K562 (cell line): ENCODE results near the gene PHF5A. TPM values are rescaled to one million over a fixed set of nuclear protein-coding genes. Genes with fewer than 3 reads are reported as not detected.

Experiments used
- CTBP1 ChIP-seq: fragments of 450-650 bp; IDR thresholded peaks from 2 replicates; pipeline ENCODE4 v1.6.1; 2016; ENCODE audit warnings: borderline replicate concordance
- ELF2 ChIP-seq: fragments of 250-450 bp; sonication (Bioruptor Pico); IDR thresholded peaks from 2 replicates; pipeline ENCODE4 v1.5.0; 2021; ENCODE audit warnings: mild to moderate bottlenecking
- GABPB2 ChIP-seq: fragments of 250-450 bp; sonication (Bioruptor Pico); conservative IDR thresholded peaks from 2 replicates; pipeline ENCODE4 v1.5.1; 2021; ENCODE audit warnings: mild to moderate bottlenecking
- HMG20B ChIP-seq: fragments of 250-450 bp; sonication (Bioruptor Pico); IDR thresholded peaks from 2 replicates; pipeline ENCODE4 v1.5.0; 2021; ENCODE audit warnings: mild to moderate bottlenecking
- KAT2B ChIP-seq: IDR thresholded peaks from one replicate; pipeline ENCODE4 v1.6.1; 2012; ENCODE audit warnings: low read depth, mild to moderate bottlenecking, control low read depth, inconsistent platforms, low read length, moderate library complexity
- MIER1 ChIP-seq: fragments of 450-650 bp; IDR thresholded peaks from 2 replicates; pipeline ENCODE4 v1.6.1; 2016; ENCODE audit warnings: antibody characterized with exemption, mild to moderate bottlenecking, low read depth
- NCOA2 ChIP-seq, 2 experiments: fragments of 450-650 bp; IDR thresholded peaks; 2 replicates each; pipeline ENCODE4 v1.6.1; 2018; ENCODE audit warnings: mild to moderate bottlenecking in 2 of 2, moderate library complexity in 1 of 2; ENCODE audit not compliant: partially characterized antibody in 2 of 2
- NFRKB ChIP-seq: fragments of 450-650 bp; IDR thresholded peaks from 2 replicates; pipeline ENCODE4 v1.6.1; 2016; ENCODE audit warnings: low read depth
- POLR3A ChIP-seq: IDR thresholded peaks from 2 replicates; pipeline ENCODE4 v1.6.1; 2011; ENCODE audit warnings: borderline replicate concordance, mild to moderate bottlenecking, moderate library complexity; ENCODE audit not compliant: insufficient read length, insufficient read depth; ENCODE audit errors: extremely low read depth
- PTRF ChIP-seq: fragments of 450-650 bp; IDR thresholded peaks from 2 replicates; pipeline ENCODE4 v1.6.1; 2016; ENCODE audit warnings: mild to moderate bottlenecking, missing genetic modification characterization, missing compliant biosample characterization
- PURB ChIP-seq: sonication (generic); formaldehyde crosslinking; IDR thresholded peaks from 2 replicates; pipeline ENCODE4 v1.9.0; 2021; ENCODE audit warnings: low read depth, mild to moderate bottlenecking, missing genetic modification reagents
- RBBP5 ChIP-seq: fragments of 200-600 bp; sonication (generic); IDR thresholded peaks from 2 replicates; pipeline ENCODE4 v1.6.1; 2012; ENCODE audit warnings: borderline replicate concordance, mild to moderate bottlenecking, low read length, control low read depth, inconsistent platforms; ENCODE audit not compliant: insufficient read depth, poor library complexity, severe bottlenecking
- RBFOX2 ChIP-seq: fragments of 200-400 bp; formaldehyde crosslinking; IDR thresholded peaks from 2 replicates; pipeline ENCODE4 v1.6.1; 2017; ENCODE audit warnings: low read depth, mild to moderate bottlenecking, low read length, moderate library complexity
- ZBTB8A ChIP-seq: fragments of 450-650 bp; IDR thresholded peaks from 2 replicates; pipeline ENCODE4 v1.6.1; 2018; ENCODE audit warnings: mild to moderate bottlenecking, moderate library complexity; ENCODE audit not compliant: partially characterized antibody
- ZEB2 ChIP-seq: fragments of 450-650 bp; IDR thresholded peaks from 2 replicates; pipeline ENCODE4 v1.6.1; 2016
- ZNF253 ChIP-seq: fragments of 250-450 bp; sonication (Bioruptor Pico); conservative IDR thresholded peaks from 2 replicates; pipeline ENCODE4 v1.6.1; 2021; ENCODE audit warnings: mild to moderate bottlenecking
- ZNF644 ChIP-seq: fragments of 200-800 bp; sonication (Bioruptor generic); IDR thresholded peaks from 2 replicates; pipeline ENCODE4 v1.6.1; 2016; ENCODE audit warnings: low read depth, missing genetic modification characterization, missing compliant biosample characterization
- ZNF695 ChIP-seq: fragments of 450-650 bp; formaldehyde crosslinking; IDR thresholded peaks from 2 replicates; pipeline ENCODE4 v1.4.0; 2020; ENCODE audit warnings: mild to moderate bottlenecking, moderate library complexity
- polyA plus RNA-seq, 8 experiments: library from polyadenylated mRNA; depleted of rRNA in 4 of 8; stranded (reverse) in 5 of 8; unstranded in 3 of 8; fragments of >200 nt; fragmentation: Nextera tagmentation in 2 of 8; fragmentation: Illumina TruSeq in 1 of 8; extraction: Ambion mirVana in 2 of 8; extraction: Trizol in 1 of 8; gene quantifications; 2 replicates each; pipeline versions ENCODE4 v1.2.1 to v1.2.3, GENCODE V29; 2011 to 2014; ENCODE audit warnings: inconsistent platforms in 1 of 8, missing spikeins in 1 of 8
- total RNA-seq, 7 experiments: library from RNA; depleted of rRNA in 6 of 7; stranded (reverse); fragments of >200 nt in 6 of 7; fragmentation: Illumina TruSeq in 2 of 7; extraction: Trizol in 2 of 7; gene quantifications; 2 replicates each; pipeline versions ENCODE4 v1.2.1 to v1.2.3, GENCODE V29; 2011 to 2021; ENCODE audit warnings: low replicate concordance in 1 of 7
- TF ChIP-seq, protein P1 (sequence below): conservative IDR thresholded peaks from 2 replicates; pipeline ENCODE4 v1.6.1; 2011; ENCODE audit warnings: low read depth, mild to moderate bottlenecking, low read length; ENCODE audit not compliant: control insufficient read depth
- TF ChIP-seq, protein P2 (sequence below), 2 experiments: IDR thresholded peaks in 1 of 2; conservative IDR thresholded peaks in 1 of 2; 2 replicates each; pipeline ENCODE4 v1.6.1; 2016; ENCODE audit warnings: low read depth in 2 of 2, mild to moderate bottlenecking in 1 of 2, missing compliant biosample characterization in 1 of 2, missing genetic modification characterization in 1 of 2, moderate library complexity in 1 of 2
- TF ChIP-seq, protein P3 (sequence below): fragments of 450-650 bp; IDR thresholded peaks from 2 replicates; pipeline ENCODE4 v1.6.1; 2016
- TF ChIP-seq, protein P4 (sequence below): fragments of 250-450 bp; sonication (Bioruptor Pico); IDR thresholded peaks from 2 replicates; pipeline ENCODE4 v1.5.0; 2021

PHF5A gene
- total and polyA plus RNA-seq, 9 of the 15 experiments (the other 6 are each of a cell fraction or from before 2014, with no cell fraction given) = 14.2 to 144 (median 101) TPM

DNA sequence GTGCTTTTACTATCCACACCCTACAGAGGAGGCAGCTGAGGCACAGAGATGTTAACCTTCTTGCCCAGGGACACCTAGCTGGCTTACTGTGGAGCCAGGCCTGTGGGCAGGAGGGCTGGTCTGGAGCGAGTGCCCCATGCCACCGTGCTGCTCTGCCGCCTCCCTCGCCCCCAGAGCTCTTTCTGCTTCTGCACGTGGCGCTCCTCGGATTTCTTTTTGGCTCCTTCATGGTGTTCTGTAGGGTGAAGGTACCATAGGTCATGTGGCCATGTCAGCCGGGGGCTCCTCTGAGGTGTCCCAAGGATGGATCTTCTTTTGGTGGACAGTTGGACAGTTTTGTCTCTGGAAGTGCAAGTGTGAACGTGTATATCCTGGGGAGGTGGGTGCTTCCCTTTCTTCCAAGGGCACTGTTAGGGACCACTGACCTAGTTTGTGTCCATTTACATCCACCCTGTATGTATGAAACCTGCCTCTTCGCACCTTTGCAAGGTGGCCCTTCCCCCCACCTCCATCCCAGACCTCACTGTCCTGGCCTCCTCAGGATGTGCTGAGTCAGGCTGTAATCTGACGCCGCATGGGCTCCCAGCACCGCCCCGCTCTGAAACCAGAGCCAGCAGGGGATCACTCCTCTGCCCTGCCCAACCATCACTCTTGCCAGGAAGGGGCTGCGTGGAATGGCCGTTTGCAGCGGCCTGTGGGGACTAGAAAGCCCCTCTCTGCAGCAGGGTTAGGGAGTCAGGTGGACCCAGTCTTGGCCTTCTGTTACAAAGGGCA is 44.1 kb upstream of the PHF5A start (continued):
- TF ChIP-seq ZBTB8A (no peak), ZNF253 (CRISPR knock-in tag) (no peak), RBFOX2 (0 out of 2 replicates have a peak, but pooled peaks have one; percentile 33), RBBP5 (no peak), ZNF695 (no peak), CTBP1 (peak; percentile 90), KAT2B (no peak), ZNF644 (no peak), ELF2 (no peak), PTRF (tag) (no peak), ZEB2 (peak; percentile 62; the same call in 1 of the 2 replicates), HMG20B (CRISPR knock-in tag) (no peak), MIER1 (no peak), POLR3A (no peak), GABPB2 (CRISPR knock-in tag) (no peak), NFRKB (no peak), NCOA2 (IDR thresholded peaks at IDR 0.05; ENCODE audit: partially characterized antibody in 2 of 2) (no peak), PURB (CRISPR knock-in tag) (no peak)
- TF ChIP-seq, protein P1, sequence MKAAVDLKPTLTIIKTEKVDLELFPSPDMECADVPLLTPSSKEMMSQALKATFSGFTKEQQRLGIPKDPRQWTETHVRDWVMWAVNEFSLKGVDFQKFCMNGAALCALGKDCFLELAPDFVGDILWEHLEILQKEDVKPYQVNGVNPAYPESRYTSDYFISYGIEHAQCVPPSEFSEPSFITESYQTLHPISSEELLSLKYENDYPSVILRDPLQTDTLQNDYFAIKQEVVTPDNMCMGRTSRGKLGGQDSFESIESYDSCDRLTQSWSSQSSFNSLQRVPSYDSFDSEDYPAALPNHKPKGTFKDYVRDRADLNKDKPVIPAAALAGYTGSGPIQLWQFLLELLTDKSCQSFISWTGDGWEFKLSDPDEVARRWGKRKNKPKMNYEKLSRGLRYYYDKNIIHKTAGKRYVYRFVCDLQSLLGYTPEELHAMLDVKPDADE = no peak
- TF ChIP-seq, protein P2, sequence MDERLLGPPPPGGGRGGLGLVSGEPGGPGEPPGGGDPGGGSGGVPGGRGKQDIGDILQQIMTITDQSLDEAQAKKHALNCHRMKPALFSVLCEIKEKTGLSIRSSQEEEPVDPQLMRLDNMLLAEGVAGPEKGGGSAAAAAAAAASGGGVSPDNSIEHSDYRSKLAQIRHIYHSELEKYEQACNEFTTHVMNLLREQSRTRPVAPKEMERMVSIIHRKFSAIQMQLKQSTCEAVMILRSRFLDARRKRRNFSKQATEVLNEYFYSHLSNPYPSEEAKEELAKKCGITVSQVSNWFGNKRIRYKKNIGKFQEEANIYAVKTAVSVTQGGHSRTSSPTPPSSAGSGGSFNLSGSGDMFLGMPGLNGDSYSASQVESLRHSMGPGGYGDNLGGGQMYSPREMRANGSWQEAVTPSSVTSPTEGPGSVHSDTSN (CRISPR knock-in tag; IDR thresholded peaks at IDR 0.05; ENCODE audit: low read depth) = no peak
- TF ChIP-seq, protein P2 (tag; conservative IDR thresholded peaks at IDR 0.05; ENCODE audit: low read depth) = peak; percentile 40
- TF ChIP-seq, protein P3, sequence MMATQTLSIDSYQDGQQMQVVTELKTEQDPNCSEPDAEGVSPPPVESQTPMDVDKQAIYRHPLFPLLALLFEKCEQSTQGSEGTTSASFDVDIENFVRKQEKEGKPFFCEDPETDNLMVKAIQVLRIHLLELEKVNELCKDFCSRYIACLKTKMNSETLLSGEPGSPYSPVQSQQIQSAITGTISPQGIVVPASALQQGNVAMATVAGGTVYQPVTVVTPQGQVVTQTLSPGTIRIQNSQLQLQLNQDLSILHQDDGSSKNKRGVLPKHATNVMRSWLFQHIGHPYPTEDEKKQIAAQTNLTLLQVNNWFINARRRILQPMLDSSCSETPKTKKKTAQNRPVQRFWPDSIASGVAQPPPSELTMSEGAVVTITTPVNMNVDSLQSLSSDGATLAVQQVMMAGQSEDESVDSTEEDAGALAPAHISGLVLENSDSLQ = peak; percentile 33; the same call in 1 of the 2 replicates
- TF ChIP-seq, protein P4, sequence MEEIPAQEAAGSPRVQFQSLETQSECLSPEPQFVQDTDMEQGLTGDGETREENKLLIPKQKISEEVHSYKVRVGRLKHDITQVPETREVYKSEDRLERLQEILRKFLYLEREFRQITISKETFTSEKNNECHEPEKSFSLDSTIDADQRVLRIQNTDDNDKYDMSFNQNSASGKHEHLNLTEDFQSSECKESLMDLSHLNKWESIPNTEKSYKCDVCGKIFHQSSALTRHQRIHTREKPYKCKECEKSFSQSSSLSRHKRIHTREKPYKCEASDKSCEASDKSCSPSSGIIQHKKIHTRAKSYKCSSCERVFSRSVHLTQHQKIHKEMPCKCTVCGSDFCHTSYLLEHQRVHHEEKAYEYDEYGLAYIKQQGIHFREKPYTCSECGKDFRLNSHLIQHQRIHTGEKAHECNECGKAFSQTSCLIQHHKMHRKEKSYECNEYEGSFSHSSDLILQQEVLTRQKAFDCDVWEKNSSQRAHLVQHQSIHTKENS (CRISPR knock-in tag) = no peak
